ENCODE results near the gene CTNNA2.

DNA sequence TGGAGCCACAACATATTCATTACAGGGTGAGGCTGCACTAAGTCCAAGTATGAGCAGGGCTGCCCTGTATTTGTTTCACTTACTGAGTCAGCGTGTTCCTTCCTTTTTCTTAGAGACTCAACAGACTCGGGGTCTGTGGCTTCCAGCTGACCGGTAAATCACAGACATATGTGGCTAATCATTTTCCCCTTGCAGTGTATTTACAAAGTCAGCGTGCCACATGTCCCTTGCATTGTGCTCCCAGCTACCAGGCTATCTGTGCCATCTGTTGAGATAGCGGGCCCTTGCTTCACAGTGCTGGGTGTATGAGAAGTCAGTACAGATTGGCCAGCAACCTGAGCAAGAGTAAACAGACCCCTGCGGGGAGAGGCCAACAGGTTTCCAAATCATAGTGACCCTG is 537.4 kb downstream of the CTNNA2 start:
- TF ChIP-seq, protein P1, sequence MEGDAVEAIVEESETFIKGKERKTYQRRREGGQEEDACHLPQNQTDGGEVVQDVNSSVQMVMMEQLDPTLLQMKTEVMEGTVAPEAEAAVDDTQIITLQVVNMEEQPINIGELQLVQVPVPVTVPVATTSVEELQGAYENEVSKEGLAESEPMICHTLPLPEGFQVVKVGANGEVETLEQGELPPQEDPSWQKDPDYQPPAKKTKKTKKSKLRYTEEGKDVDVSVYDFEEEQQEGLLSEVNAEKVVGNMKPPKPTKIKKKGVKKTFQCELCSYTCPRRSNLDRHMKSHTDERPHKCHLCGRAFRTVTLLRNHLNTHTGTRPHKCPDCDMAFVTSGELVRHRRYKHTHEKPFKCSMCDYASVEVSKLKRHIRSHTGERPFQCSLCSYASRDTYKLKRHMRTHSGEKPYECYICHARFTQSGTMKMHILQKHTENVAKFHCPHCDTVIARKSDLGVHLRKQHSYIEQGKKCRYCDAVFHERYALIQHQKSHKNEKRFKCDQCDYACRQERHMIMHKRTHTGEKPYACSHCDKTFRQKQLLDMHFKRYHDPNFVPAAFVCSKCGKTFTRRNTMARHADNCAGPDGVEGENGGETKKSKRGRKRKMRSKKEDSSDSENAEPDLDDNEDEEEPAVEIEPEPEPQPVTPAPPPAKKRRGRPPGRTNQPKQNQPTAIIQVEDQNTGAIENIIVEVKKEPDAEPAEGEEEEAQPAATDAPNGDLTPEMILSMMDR (IDR thresholded peaks at IDR 0.05; ENCODE audit: low read depth, low read length) = no peak
- no peak for TF ChIP-seq EZH2phosphoT487 (IDR thresholded peaks at IDR 0.05; ENCODE audit: low read depth)

Measured in OCI-LY3 (cell line).